PC-3 (cell line): ENCODE measurements around the gene PHPT1. TPM values are rescaled to one million over a fixed set of nuclear protein-coding genes. Genes with fewer than 3 reads are reported as not detected.

Source experiments
- ATAC-seq: fragments of 200-7000 bp; cut with Tn5 transposase; 2 replicates; pipeline ENCODE4 v1.9.1; 2020; ENCODE audit warnings: mild to moderate bottlenecking, moderate library complexity
- BruUV-seq: library from RNA; stranded (reverse); fragments of 400-500 nt; replicated peaks from 2 replicates; lab custom pipeline; 2021; lab: Mats Ljungman, UMichigan
- CTCF ChIA-PET: fragments of 300-600 bp; sonication (Branson Sonifier 250); formaldehyde crosslinking; loops from one replicate; lab custom pipeline; 2022; ENCODE audit warnings: antibody characterized with exemption; lab: Charles Lee
- POLR2A ChIA-PET: fragments of 300-600 bp; sonication (Branson Sonifier 250); formaldehyde crosslinking; loops from one replicate; lab custom pipeline; 2022; ENCODE audit warnings: antibody characterized with exemption; ENCODE audit not compliant: unreplicated experiment; lab: Charles Lee
- DNase-seq: peaks from one replicate; pipeline ENCODE4 v3.0.0-alpha.2; 2015
- H2AFZ ChIP-seq: fragments of 300-600 bp; sonication (generic); 2 replicates; pipeline ENCODE4 v1.6.0; 2016; ENCODE audit warnings: antibody characterized with exemption, low read length
- H3F3A ChIP-seq: fragments of 300-600 bp; sonication (generic); one replicate; pipeline ENCODE4 v1.6.0; 2017; ENCODE audit warnings: antibody characterized with exemption, low read length, control low read depth, mild to moderate bottlenecking; ENCODE audit not compliant: unreplicated experiment
- H3K27ac ChIP-seq: fragments of 300-600 bp; sonication (generic); 2 replicates; pipeline ENCODE4 v1.5.1; 2016; ENCODE audit warnings: mild to moderate bottlenecking, low read length
- H3K27me3 ChIP-seq: fragments of 300-600 bp; sonication (generic); 2 replicates; pipeline ENCODE4 v1.6.1; 2016; ENCODE audit warnings: low read length, mixed read lengths
- H3K36me3 ChIP-seq: fragments of 300-600 bp; sonication (generic); 2 replicates; pipeline ENCODE4 v1.6.1; 2016; ENCODE audit warnings: low read depth, mixed run types, low read length, mixed read lengths
- H3K4me1 ChIP-seq: fragments of 300-600 bp; sonication (generic); 2 replicates; pipeline ENCODE4 v1.5.1; 2016; ENCODE audit warnings: low read length; ENCODE audit not compliant: insufficient read depth
- H3K4me2 ChIP-seq: fragments of 300-600 bp; sonication (generic); 2 replicates; pipeline ENCODE4 v1.6.0; 2016; ENCODE audit warnings: low read length
- H3K4me3 ChIP-seq: fragments of 300-600 bp; sonication (generic); 2 replicates; pipeline ENCODE4 v1.5.1; 2016; ENCODE audit warnings: mild to moderate bottlenecking, low read length, mixed read lengths
- H3K79me2 ChIP-seq: fragments of 300-600 bp; sonication (generic); 2 replicates; pipeline ENCODE4 v1.6.1; 2017; ENCODE audit warnings: low read length, mixed read lengths
- H3K9ac ChIP-seq: fragments of 300-600 bp; sonication (generic); 2 replicates; pipeline ENCODE4 v1.6.0; 2016; ENCODE audit warnings: mild to moderate bottlenecking, low read length
- H3K9me2 ChIP-seq: fragments of 300-600 bp; sonication (generic); replicated peaks from 2 replicates; pipeline ENCODE4 v1.6.1; 2016; ENCODE audit warnings: mixed run types, low read length, mixed read lengths
- H3K9me3 ChIP-seq: fragments of 300-600 bp; sonication (generic); 2 replicates; pipeline ENCODE4 v1.6.1; 2016; ENCODE audit warnings: low read length, mixed read lengths
- H4K20me1 ChIP-seq: fragments of 300-600 bp; sonication (generic); 2 replicates; pipeline ENCODE4 v1.6.1; 2016; ENCODE audit warnings: low read length, mixed read lengths
- EZH2 ChIP-seq: fragments of 300-600 bp; sonication (generic); IDR thresholded peaks from one replicate; pipeline ENCODE4 v1.6.1; 2017; ENCODE audit warnings: antibody characterized with exemption, mild to moderate bottlenecking, low read length; ENCODE audit not compliant: unreplicated experiment
- EZH2phosphoT487 ChIP-seq: fragments of 300-600 bp; sonication (generic); IDR thresholded peaks from 2 replicates; pipeline ENCODE4 v1.6.1; 2018; ENCODE audit warnings: mild to moderate bottlenecking, antibody characterized with exemption, low read length, borderline replicate concordance
- intact Hi-C: fragments of 100-400 bp; cut with micrococcal nuclease; formaldehyde crosslinking; loops from 2 replicates; pipeline ENCODE4 v1.9.0; 2023
- total RNA-seq: library from RNA; depleted of rRNA; stranded (reverse); fragments of >200 nt; gene quantifications from 2 replicates; pipeline ENCODE4 v1.2.3, GENCODE V29; 2014
- TF ChIP-seq, protein P1 (sequence below): fragments of 300-600 bp; sonication (generic); conservative IDR thresholded peaks from 2 replicates; pipeline ENCODE4 v1.5.1; 2017; ENCODE audit warnings: antibody characterized with exemption, low read depth, mild to moderate bottlenecking, low read length

Gene PHPT1
- total RNA-seq, 1 experiment from 2014 or later: 111 TPM

DNA sequence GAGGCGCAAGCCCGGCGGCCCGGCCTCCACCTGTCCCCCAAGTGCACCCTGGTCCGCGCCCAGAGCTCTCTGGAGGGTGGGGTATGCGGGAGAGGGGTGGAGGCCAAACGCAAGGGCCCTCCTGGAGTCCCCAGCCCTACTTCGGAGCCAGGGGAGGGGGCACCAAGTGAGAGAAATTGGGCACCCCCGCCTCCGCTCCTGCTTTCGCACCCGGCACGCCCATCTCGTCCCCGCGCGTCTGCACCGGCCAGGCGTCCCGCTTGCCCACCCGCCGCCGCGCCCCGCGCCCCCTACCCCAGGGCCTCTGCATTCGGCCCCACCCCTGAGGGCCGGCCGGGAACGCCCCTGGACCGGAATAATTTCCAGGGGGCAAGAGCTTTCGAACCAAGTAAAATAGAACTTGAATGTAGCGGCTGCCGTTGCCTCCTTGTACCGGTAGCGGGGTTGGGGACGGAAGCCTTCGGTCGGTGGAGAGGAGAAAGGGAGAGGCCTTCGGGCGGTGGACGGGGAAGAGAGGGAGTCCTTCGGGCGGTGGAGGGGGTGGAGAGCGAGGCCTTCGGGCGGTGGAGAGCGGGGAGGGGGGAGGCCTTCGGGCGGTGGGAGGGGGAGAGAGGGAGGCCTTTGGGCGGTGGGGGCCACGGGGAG lies 694 bp upstream of the PHPT1 start:
- Histone ChIP-seq H2AFZ (peak overlapping the region; percentile 67), H3K27ac (peak overlapping the region; percentile 79), H3K9me2 (no peaks in the 10 kb centered on the region), H3K4me2 (peak overlapping the region; percentile 92), H3K4me3 (peak overlapping the region; percentile 87), H3K4me1 (peaks cover 8% of the 10 kb centered on the region), H3K36me3 (no peaks in the 10 kb centered on the region), H3F3A (no peaks in the 10 kb centered on the region), H4K20me1 (no peaks in the 10 kb centered on the region), H3K27me3 (no peaks in the 10 kb centered on the region), H3K9ac (peak overlapping the region; percentile 77), H3K79me2 (no peaks in the 10 kb centered on the region), H3K9me3 (no peaks in the 10 kb centered on the region)
- DNase-seq: peak; percentile 31
- intact Hi-C loops: loop anchor here (10.0 kb wide), 1 partner anchor 146 kb away; the partner anchor contains the start of genes CLIC3 and PAXX
- TSS peak; percentile 59 for BruUV-seq
- ChIA-PET CTCF (no interaction called here), POLR2A (interaction anchor here (0.6 kb wide), 1 partner anchor 48 kb away, joined by 3 read pairs; no protein-coding TSS in a partner anchor)
- TF ChIP-seq EZH2 (no peak), EZH2phosphoT487 (no peak)
- TF ChIP-seq, protein P1, sequence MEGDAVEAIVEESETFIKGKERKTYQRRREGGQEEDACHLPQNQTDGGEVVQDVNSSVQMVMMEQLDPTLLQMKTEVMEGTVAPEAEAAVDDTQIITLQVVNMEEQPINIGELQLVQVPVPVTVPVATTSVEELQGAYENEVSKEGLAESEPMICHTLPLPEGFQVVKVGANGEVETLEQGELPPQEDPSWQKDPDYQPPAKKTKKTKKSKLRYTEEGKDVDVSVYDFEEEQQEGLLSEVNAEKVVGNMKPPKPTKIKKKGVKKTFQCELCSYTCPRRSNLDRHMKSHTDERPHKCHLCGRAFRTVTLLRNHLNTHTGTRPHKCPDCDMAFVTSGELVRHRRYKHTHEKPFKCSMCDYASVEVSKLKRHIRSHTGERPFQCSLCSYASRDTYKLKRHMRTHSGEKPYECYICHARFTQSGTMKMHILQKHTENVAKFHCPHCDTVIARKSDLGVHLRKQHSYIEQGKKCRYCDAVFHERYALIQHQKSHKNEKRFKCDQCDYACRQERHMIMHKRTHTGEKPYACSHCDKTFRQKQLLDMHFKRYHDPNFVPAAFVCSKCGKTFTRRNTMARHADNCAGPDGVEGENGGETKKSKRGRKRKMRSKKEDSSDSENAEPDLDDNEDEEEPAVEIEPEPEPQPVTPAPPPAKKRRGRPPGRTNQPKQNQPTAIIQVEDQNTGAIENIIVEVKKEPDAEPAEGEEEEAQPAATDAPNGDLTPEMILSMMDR: no peak
- peak; percentile 2 for ATAC-seq

GRCh38 chr9:136849960-136850865 lies 1.0 kb downstream of the PHPT1 start:
- Histone ChIP-seq H4K20me1 (no peaks in the 10 kb centered on the region), H3K79me2 (no peaks in the 10 kb centered on the region), H2AFZ (no peak overlapping the region), H3K9me3 (no peaks in the 10 kb centered on the region), H3K36me3 (no peaks in the 10 kb centered on the region), H3K4me2 (peak overlapping the region; percentile 96), H3K9me2 (no peaks in the 10 kb centered on the region), H3K4me1 (peaks cover 8% of the 10 kb centered on the region), H3K27me3 (no peaks in the 10 kb centered on the region), H3K27ac (no peak overlapping the region), H3K9ac (peak overlapping the region; percentile 43; the same call in 1 of the 2 replicates), H3F3A (no peaks in the 10 kb centered on the region), H3K4me3 (peak overlapping the region; percentile 87)
- intact Hi-C loops: loop anchor here (10.0 kb wide), 1 partner anchor 145 kb away; the partner anchor contains the start of genes CLIC3 and PAXX
- ChIA-PET CTCF (no interaction called here), POLR2A (no interaction called here)
- no peak for TF ChIP-seq EZH2phosphoT487
- TF ChIP-seq, protein P1: no peak
- BruUV-seq: TSS peak; percentile 72
- ATAC-seq (no peak), DNase-seq (no peak)
